IPS-18a (cell line): ENCODE results near the gene CRTAP.
A peak's percentile ranks its signal among the peaks of the same experiment; 100 is the strongest.
"Not testable (repeated sequence)": the region's sequence is repeated elsewhere in the genome, so short reads cannot be mapped to it uniquely, and the experiment has no call there.

Experiments
- H3K27ac ChIP-seq: one replicate; pipeline ENCODE4 v1.5.1; 2013; ENCODE audit warnings: low read length
- H3K27me3 ChIP-seq: one replicate; pipeline ENCODE4 v1.6.1; 2013; ENCODE audit warnings: mild to moderate bottlenecking, low read length; ENCODE audit not compliant: control insufficient read depth, insufficient read depth
- H3K36me3 ChIP-seq: one replicate; pipeline ENCODE4 v1.6.1; 2013; ENCODE audit warnings: low read depth, low read length; ENCODE audit not compliant: control insufficient read depth
- H3K4me1 ChIP-seq: one replicate; pipeline ENCODE4 v1.6.1; 2013; ENCODE audit warnings: low read depth, low read length; ENCODE audit not compliant: control insufficient read depth
- H3K4me3 ChIP-seq: one replicate; pipeline ENCODE4 v1.5.1; 2013; ENCODE audit warnings: low read length
- H3K9ac ChIP-seq: one replicate; pipeline ENCODE4 v1.6.1; 2013; ENCODE audit warnings: mild to moderate bottlenecking, low read length, moderate library complexity
- H3K9me3 ChIP-seq: one replicate; pipeline ENCODE4 v1.6.1; 2013; ENCODE audit warnings: low read depth, low read length; ENCODE audit not compliant: control insufficient read depth

Gene CRTAP

GRCh38 chr3:33113772-33114621 is at the start of gene CRTAP:
Gene CRTAP (plus strand): TSS chr3:33114014. CDS start chr3:33114078, 64 bp downstream.
- Histone ChIP-seq H3K9ac (peak within 1 kb of the TSS; percentile 71), H3K9me3 (no peaks in the 10 kb centered on the region), H3K27me3 (peaks cover 8% of the 10 kb centered on the region), H3K4me3 (peak within 1 kb of the TSS; percentile 83), H3K4me1 (no peaks in the 10 kb centered on the region), H3K27ac (no peak within 1 kb of the TSS), H3K36me3 (no peaks in the 10 kb centered on the region)

GRCh38 chr3:33064929-33065328 is 48.9 kb upstream of the CRTAP start:
- H3K27ac ChIP-seq = no peak overlapping the region
- H3K27me3 ChIP-seq = no peaks in the 10 kb centered on the region
- H3K36me3 ChIP-seq = no peaks in the 10 kb centered on the region
- H3K9me3 ChIP-seq = no peaks in the 10 kb centered on the region
- H3K4me1 ChIP-seq = no peaks in the 10 kb centered on the region
- no peak overlapping the region for H3K4me3 ChIP-seq
- H3K9ac ChIP-seq = no peak overlapping the region

DNA sequence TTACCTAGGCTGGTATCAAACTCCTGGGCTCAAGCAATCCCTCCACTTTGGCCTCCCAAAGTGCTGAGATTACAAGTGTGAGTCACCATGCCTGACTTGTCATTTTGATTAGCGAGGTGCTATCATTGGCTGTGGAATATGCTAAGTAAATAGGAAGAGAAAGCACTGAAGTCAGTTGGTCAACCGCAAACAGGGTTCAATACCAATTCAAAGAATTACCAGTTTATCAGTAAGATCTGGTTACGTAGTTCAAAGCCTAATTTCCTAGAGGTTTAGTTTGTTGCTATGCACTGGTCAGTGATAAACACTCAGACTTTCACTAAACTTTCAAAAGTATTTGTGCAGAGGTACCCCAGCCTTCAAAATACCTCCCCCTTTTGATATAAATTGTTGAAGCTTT is 46.3 kb upstream of the CRTAP start:
- H3K36me3 ChIP-seq = no peaks in the 10 kb centered on the region

GRCh38 chr3:33069862-33070261 is 44.0 kb upstream of the CRTAP start:
- not testable (repeated sequence) for H3K27me3 ChIP-seq, H3K4me3 ChIP-seq, H3K36me3 ChIP-seq, H3K9me3 ChIP-seq, H3K4me1 ChIP-seq, H3K27ac ChIP-seq, H3K9ac ChIP-seq

More for the DNA sequence above, 46.3 kb upstream of the CRTAP start:
- Histone ChIP-seq H3K9ac (no peak overlapping the region), H3K27me3 (no peaks in the 10 kb centered on the region), H3K27ac (no peak overlapping the region), H3K9me3 (no peaks in the 10 kb centered on the region), H3K4me1 (no peaks in the 10 kb centered on the region), H3K4me3 (no peak overlapping the region)

DNA sequence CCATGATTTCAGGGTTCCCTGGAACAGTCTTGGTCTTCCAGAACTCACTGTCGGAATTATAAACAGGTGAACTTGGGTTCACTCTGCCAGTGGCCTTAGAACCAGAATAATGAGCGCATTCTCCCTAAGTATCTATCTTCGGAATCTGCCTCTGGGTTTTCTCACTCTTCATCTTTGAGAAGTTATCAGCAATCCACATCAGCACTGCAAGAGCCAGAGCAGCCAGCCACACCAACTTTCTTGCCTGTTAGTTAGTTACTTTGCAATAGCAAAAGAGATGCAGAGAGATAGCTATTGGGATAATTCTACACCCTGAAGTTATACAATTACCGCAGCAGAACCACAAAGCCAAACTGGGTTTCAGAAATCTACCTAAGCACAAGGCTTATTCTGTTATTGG is 42.6 kb upstream of the CRTAP start:
- H3K9ac ChIP-seq = no peak overlapping the region
- H3K36me3 ChIP-seq = no peaks in the 10 kb centered on the region
- no peak overlapping the region for H3K27ac ChIP-seq
- H3K4me1 ChIP-seq = no peaks in the 10 kb centered on the region
- no peaks in the 10 kb centered on the region for H3K27me3 ChIP-seq
- no peaks in the 10 kb centered on the region for H3K9me3 ChIP-seq
- no peak overlapping the region for H3K4me3 ChIP-seq

- H3K9me3 ChIP-seq = no peaks in the 10 kb centered on the region
- no peaks in the 10 kb centered on the region for H3K4me1 ChIP-seq
- H3K36me3 ChIP-seq = no peaks in the 10 kb centered on the region
- no peak overlapping the region for H3K9ac ChIP-seq
- no peaks in the 10 kb centered on the region for H3K27me3 ChIP-seq
- no peak overlapping the region for H3K4me3 ChIP-seq
- H3K27ac ChIP-seq = no peak overlapping the region
Measured at GRCh38 chr3:33071946-33072345, 41.9 kb upstream of the CRTAP start.

DNA sequence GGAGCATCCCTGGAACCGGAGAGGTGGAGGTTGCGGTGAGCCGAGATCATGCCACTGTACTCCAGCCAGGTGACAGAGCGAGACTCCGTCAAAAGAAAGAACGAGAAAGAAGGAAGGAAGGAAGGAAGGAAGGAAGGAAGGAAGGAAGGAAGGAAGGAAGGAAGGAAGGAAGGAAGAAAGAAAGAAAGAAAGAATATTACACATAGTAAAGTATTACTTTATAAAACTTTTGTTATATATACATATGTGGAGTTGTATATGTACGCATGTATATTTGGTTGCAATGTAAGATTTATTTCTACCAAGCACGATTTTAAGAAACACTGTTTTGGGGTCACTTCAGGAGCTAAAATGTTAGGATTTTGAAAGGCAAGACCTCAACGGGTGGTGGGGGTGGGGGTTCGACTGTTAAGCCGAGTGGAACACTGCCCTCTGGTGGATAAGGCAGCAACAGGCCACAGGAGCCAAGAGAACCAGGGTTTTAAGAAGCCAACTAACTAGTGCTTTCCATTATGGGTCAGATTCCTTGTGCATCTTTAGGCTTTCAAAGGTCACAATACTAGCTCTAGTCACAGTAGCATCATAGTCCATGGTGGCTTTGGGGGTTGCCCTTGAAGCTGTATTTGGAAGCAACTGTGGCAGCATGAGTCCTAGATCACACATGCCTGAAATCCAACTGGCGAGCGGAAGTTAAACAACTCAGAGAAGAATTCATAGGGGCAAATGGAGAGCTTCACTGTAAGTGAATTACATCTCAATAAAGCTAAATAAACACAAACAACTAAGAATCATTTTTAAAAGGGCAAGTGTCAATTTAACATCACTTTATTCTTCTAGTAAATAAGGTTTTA is 39.4 kb upstream of the CRTAP start:
- Histone ChIP-seq H3K9ac (no peak overlapping the region), H3K27me3 (no peaks in the 10 kb centered on the region), H3K4me1 (no peaks in the 10 kb centered on the region), H3K27ac (no peak overlapping the region), H3K9me3 (no peaks in the 10 kb centered on the region), H3K4me3 (no peak overlapping the region), H3K36me3 (no peaks in the 10 kb centered on the region)

- Histone ChIP-seq H3K36me3 (no peaks in the 10 kb centered on the region), H3K4me3 (no peak overlapping the region), H3K27me3 (no peaks in the 10 kb centered on the region), H3K9me3 (no peaks in the 10 kb centered on the region), H3K4me1 (no peaks in the 10 kb centered on the region), H3K9ac (no peak overlapping the region), H3K27ac (no peak overlapping the region)
Measured at GRCh38 chr3:33075995-33076394, 37.8 kb upstream of the CRTAP start.

GRCh38 chr3:33076952-33077351 is 36.9 kb upstream of the CRTAP start:
- H3K36me3 ChIP-seq = no peaks in the 10 kb centered on the region
- no peak overlapping the region for H3K27ac ChIP-seq
- no peak overlapping the region for H3K9ac ChIP-seq
- H3K27me3 ChIP-seq = no peaks in the 10 kb centered on the region
- no peak overlapping the region for H3K4me3 ChIP-seq
- no peaks in the 10 kb centered on the region for H3K4me1 ChIP-seq
- H3K9me3 ChIP-seq = no peaks in the 10 kb centered on the region

- Histone ChIP-seq H3K36me3 (no peaks in the 10 kb centered on the region), H3K4me1 (no peaks in the 10 kb centered on the region), H3K9me3 (no peaks in the 10 kb centered on the region), H3K27ac (no peak overlapping the region), H3K27me3 (no peaks in the 10 kb centered on the region), H3K4me3 (no peak overlapping the region), H3K9ac (no peak overlapping the region)
Measured at GRCh38 chr3:33077976-33078375, 35.8 kb upstream of the CRTAP start.

DNA sequence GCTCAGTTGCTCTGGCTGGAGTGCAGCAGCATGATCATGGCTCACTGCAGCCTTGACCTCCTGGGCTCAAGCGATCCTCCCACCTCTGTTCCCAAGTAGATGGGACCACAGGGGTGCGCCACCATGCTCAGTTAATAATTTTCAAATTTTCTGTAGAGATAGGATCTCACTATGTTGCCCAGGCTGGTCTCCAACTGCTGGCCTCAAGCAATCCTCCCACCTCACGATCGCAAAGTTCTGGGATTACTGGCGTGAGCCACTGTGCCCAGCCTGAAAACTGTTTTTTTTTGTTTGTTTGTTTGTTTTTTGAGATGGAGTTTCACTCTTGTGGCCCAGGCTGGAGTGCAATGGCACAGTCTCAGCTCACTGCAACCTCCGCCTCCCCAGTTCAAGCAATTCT is 34.0 kb upstream of the CRTAP start:
- H3K4me3 ChIP-seq, H3K9ac ChIP-seq, H3K36me3 ChIP-seq, H3K4me1 ChIP-seq, H3K27me3 ChIP-seq, H3K9me3 ChIP-seq, H3K27ac ChIP-seq: not testable (repeated sequence)
